Body of pancreas (tissue), 4 donors: ENCODE measurements around the gene RPS21. TPM values are rescaled to one million over a fixed set of nuclear protein-coding genes. Genes with fewer than 3 reads are reported as not detected.

Experiments
- ATAC-seq: fragments of 150-250 bp; one replicate; pipeline ENCODE4 v1.9.1; 2016
- DNase-seq, 4 donors: peaks; one replicate each; pipeline ENCODE4 v3.0.0-alpha.2; 2019
- H3K27ac ChIP-seq, 4 donors: fragments of 200-600 bp; sonication (generic); 1 replicate in 3 of 4; 2 replicates in 1 of 4; pipeline versions ENCODE4 v1.5.1 to v1.6.1; 2016 to 2019; ENCODE audit warnings: mild to moderate bottlenecking in 1 of 4, mixed read lengths in 1 of 4, moderate library complexity in 1 of 4
- H3K27me3 ChIP-seq, 2 donors: fragments of 200-600 bp; sonication (generic); one replicate each; pipeline ENCODE4 v1.6.0; 2016; ENCODE audit warnings: mild to moderate bottlenecking in 1 of 2
- H3K36me3 ChIP-seq, 2 donors: fragments of 200-600 bp; sonication (generic); replicated peaks in 1 of 2; 2 replicates each; pipeline ENCODE4 v1.5.1; 2016; ENCODE audit warnings: low read depth in 2 of 2; ENCODE audit not compliant: insufficient read depth in 1 of 2
- H3K4me1 ChIP-seq: fragments of 200-600 bp; sonication (generic); one replicate; pipeline ENCODE4 v1.6.0; 2016
- H3K4me3 ChIP-seq, 2 donors: fragments of 200-600 bp; sonication (generic); 1 replicate in 1 of 2; 2 replicates in 1 of 2; pipeline ENCODE4 v1.5.1; 2016 to 2019
- H3K9me3 ChIP-seq, 3 donors: fragments of 200-600 bp; sonication (generic); 1 replicate in 2 of 3; 2 replicates in 1 of 3; pipeline ENCODE4 v1.5.1; 2016
- CTCF ChIP-seq, 7 experiments: fragments of 450-650 bp in 4 of 7; fragments of 200-600 bp in 3 of 7; sonication (generic) in 3 of 7; IDR thresholded peaks; one replicate each; pipeline ENCODE4 v1.5.1; 2016 to 2019; ENCODE audit warnings: antibody characterized with exemption in 7 of 7
- POLR2A ChIP-seq, 3 donors: fragments of 450-650 bp; IDR thresholded peaks; one replicate each; pipeline ENCODE4 v1.6.1; 2016; ENCODE audit warnings: antibody characterized with exemption in 3 of 3, mild to moderate bottlenecking in 2 of 3
- WGBS, 2 donors: methylation state at CpG; one replicate each; pipeline ENCODE4 v1.1.5; 2017; 5-methylcytosine and 5-hydroxymethylcytosine counted together
- intact Hi-C: fragments of 100-400 bp; cut with DNase I; formaldehyde crosslinking; loops from one replicate; pipeline ENCODE4 v1.15.1; 2023
- total RNA-seq, 2 donors: library from RNA; depleted of rRNA; stranded (reverse); fragments of >200 nt; gene quantifications; one replicate each; pipeline ENCODE4 v1.1.0, GENCODE V29; 2016

RPS21 gene
- total RNA-seq, 2 donors from 2014 or later: 654 to 656 TPM

- ATAC-seq (no peak), DNase-seq (peak in 1 of 4 donors; percentile 48)
- no peaks in the 10 kb centered on the region for H3K36me3 ChIP-seq
- H3K4me1 ChIP-seq: peaks cover 55% of the 10 kb centered on the region
- no peaks in the 10 kb centered on the region for H3K9me3 ChIP-seq
- WGBS, 2 donors: 26 to 37% methylated on average over 13 to 23 of the region's 24 CpGs
- intact Hi-C loops: no loop called here
- peak overlapping the region in 2 of 4 donors; percentile 2 to 75 for H3K27ac ChIP-seq
- no peak overlapping the region for H3K4me3 ChIP-seq
- H3K27me3 ChIP-seq: no peaks in the 10 kb centered on the region
- no peak for TF ChIP-seq CTCF (IDR thresholded peaks at IDR 0.05)
- TF ChIP-seq POLR2A (IDR thresholded peaks at IDR 0.05): no peak
Measured at GRCh38 chr20:62374331-62375152, 12.4 kb upstream of the RPS21 start.

DNA sequence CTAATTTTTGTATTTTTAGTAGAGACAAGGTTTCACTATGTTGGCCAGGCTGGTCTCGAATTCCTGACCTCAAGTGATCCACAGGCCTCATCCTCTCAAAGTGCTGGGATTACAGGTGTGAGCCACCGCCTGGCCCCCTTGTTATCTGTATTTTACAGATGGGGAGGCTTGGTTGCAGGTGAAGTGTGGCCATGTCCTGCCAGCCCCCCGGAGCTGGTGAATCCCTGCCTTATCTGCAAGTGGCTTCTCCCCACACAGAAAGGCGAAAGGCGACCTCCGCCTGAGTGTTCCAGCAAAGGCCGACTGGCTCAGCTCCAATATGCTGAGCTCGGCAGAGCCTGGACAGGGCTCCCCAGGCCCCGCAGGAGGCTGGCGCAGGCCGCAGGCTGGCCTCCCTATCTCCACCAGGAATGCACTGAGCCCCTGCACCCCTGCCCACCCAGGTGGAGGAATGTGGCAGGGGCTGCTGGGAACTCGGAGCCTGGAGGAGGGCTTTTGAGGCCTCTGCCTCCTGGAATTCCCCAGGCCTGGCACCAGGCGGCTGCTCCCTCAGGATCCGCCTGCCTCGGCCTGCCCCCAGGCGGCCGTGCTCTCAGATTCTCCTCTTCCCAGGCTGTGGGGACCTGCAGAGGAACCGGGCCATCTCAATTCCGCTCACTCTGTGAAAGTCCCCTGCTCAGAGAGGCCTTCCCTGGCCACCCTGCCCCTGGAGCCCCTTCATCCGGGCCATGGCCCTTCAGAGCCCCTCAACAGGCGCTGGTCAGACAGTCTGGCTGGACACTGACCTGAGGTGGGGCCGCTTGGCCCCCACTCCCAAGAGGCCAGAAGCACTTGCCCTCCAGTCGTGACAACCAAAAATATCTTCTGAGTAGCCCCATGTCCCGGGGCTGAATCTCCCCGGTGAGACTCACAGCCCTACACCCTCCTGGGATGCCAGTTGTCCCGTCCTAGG, 10.5 kb upstream of the RPS21 start:
- no peaks in the 10 kb centered on the region for H3K36me3 ChIP-seq
- no peak overlapping the region for H3K4me3 ChIP-seq
- WGBS, 2 donors: 46% methylated on average over 8 to 26 of the region's 26 CpGs
- TF ChIP-seq CTCF (IDR thresholded peaks at IDR 0.05) (peak in 4 of 7 experiments; percentile 59 to 73 (median 68)), POLR2A (IDR thresholded peaks at IDR 0.05) (peak in 2 of 3 donors; percentile 45 to 57)
- DNase-seq (peak; percentile 59 to 78 (median 69)), ATAC-seq (peak; percentile 83)
- H3K4me1 ChIP-seq: peaks cover 48% of the 10 kb centered on the region
- intact Hi-C loops: no loop called here
- no peaks in the 10 kb centered on the region for H3K27me3 ChIP-seq
- H3K27ac ChIP-seq: peak overlapping the region; percentile 45 to 82 (median 66)
- no peaks in the 10 kb centered on the region for H3K9me3 ChIP-seq

- WGBS, 2 donors: 74 to 76% methylated on average over 16 to 17 of the region's 17 CpGs
- Histone ChIP-seq H3K9me3 (no peaks in the 10 kb centered on the region), H3K27ac (peak overlapping the region in 3 of 4 donors; percentile 57 to 82 (median 75)), H3K4me1 (peaks cover 48% of the 10 kb centered on the region), H3K4me3 (no peak overlapping the region), H3K36me3 (no peaks in the 10 kb centered on the region), H3K27me3 (no peaks in the 10 kb centered on the region)
- ATAC-seq: no peak
- no peak for TF ChIP-seq CTCF (IDR thresholded peaks at IDR 0.05)
- TF ChIP-seq POLR2A (IDR thresholded peaks at IDR 0.05): no peak
- intact Hi-C loops: no loop called here
- no peak for DNase-seq
Measured at GRCh38 chr20:62377064-62377461, 9.8 kb upstream of the RPS21 start.

- Histone ChIP-seq H3K27me3 (no peaks in the 10 kb centered on the region), H3K36me3 (no peaks in the 10 kb centered on the region), H3K4me1 (peaks cover 48% of the 10 kb centered on the region), H3K27ac (peak overlapping the region in 3 of 4 donors; percentile 45 to 82 (median 75)), H3K9me3 (no peaks in the 10 kb centered on the region), H3K4me3 (no peak overlapping the region)
- 10 to 31% methylated on average over 2 to 15 of the region's 15 CpGs for WGBS, 2 donors
- intact Hi-C loops: no loop called here
- DNase-seq (peak in 2 of 4 donors; percentile 64 to 72), ATAC-seq (no peak)
- TF ChIP-seq CTCF (IDR thresholded peaks at IDR 0.05) (no peak), POLR2A (IDR thresholded peaks at IDR 0.05) (no peak)
Measured at GRCh38 chr20:62377615-62378178, 9.2 kb upstream of the RPS21 start.
